HG02759 (cell line): ENCODE results near the gene NCAM2.

ENCODE experiments used
- ATAC-seq: cut with Tn5 transposase; IDR thresholded peaks from one replicate; pipeline ENCODE4 v1.9.1; 2021; ENCODE audit warnings: mild to moderate bottlenecking, moderate library complexity; ENCODE audit not compliant: unreplicated experiment

NCAM2 gene

DNA sequence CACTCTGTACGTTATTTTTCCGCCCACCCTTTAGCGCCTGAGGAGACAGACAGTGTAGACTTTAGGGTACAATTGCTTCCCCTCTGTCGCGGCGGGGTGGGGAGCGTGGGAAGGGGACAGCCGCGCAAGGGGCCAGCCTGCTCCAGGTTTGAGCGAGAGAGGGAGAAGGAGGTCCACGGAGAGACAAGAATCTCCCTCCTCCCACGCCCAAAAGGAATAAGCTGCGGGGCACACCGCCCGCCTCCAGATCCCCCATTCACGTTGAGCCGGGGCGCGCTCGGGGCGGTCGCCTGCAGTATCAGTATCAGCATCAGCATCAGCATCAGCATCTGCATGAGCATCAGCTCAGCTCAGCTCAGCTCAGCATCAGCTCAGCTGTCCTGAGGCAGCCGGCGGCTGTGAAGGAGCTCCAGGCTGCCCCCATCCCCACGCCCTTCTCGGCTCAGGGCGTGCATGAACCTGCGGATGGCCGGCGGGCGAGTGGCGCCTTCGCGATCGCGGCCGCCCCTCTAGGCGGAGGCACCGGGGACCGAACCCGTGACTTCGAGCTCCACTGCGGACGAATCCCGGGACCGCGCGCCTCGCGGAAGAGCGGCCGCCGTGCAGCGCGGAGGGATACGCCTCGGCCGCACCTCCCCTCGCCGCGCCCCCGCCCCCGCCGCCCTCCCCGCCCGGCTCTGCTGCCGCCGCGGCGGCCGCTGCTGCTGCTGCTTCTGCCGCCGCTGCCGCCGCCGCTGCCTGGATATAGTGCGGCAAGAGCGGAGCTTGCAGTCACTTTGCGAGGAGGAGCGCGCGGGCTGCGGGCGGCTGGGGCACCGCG lies at the start of gene NCAM2:
Gene NCAM2, plus strand, starts transcription at position 774 of the 820 bp plus-strand sequence.
- peak; percentile 79 for ATAC-seq

DNA sequence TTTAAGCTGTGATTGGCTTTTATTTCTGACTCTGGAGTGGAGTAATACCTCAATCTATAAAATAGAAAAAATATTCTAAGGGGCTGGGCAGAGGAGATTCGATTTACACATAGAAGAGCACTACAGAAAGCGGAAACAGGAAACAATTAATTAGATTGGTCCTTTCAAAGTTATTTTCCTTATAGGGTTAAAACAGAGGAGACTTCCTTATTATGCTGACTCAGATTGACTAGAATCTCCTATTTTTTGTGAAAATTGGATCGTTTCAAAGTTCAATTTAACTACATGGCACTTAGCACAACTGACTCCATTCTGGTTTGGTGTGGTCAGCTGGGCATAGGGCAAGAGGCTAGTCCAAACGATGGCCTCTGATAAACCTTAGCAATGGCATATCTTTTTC lies 48.3 kb upstream of the NCAM2 start:
- ATAC-seq, result no peak

GRCh38 chr21:20965816-20966215 lies 32.4 kb upstream of the NCAM2 start:
- ATAC-seq, result no peak

GRCh38 chr21:20968391-20968790 lies 29.8 kb upstream of the NCAM2 start:
- ATAC-seq, result no peak

DNA sequence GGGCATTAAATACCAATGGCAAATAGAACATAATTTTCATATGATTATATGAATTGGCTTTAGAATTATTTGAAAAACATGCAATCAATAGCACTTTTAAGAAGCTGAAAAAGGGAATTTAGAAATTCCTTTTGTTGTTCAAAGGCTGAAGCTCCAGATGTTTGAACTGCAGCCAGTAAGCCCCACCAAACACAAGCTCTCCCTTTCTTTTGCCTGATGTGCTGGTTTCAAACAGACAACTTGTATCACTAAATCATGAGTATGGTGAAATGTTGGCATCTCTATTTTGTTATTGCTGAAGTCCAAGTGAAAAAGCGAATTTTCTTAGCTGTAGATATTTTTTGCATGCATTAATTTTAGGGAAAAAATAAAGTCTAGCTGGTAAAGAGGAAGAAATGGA lies 27.5 kb upstream of the NCAM2 start:
- ATAC-seq, result no peak

GRCh38 chr21:20971296-20971921 lies 26.8 kb upstream of the NCAM2 start:
- no peak for ATAC-seq

DNA sequence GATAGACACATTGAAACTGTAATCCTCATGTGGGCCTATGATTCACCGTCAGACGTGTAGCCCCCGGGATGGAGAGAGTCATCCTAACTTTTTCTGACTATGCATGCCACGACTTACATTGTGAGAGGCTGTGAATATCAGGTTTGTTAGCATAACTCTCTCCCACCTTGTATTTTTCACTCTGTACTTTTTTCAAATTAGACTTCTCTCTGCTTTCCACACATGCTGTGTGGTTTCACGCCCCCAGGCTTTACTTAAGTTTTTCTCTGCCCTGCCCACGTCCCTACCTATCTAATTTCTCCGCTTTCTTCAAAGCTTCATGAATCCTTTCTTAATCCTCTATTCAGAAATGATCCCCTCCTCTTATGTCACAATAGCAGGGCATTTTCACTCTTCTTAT lies 3.4 kb upstream of the NCAM2 start:
- ATAC-seq, result no peak

DNA sequence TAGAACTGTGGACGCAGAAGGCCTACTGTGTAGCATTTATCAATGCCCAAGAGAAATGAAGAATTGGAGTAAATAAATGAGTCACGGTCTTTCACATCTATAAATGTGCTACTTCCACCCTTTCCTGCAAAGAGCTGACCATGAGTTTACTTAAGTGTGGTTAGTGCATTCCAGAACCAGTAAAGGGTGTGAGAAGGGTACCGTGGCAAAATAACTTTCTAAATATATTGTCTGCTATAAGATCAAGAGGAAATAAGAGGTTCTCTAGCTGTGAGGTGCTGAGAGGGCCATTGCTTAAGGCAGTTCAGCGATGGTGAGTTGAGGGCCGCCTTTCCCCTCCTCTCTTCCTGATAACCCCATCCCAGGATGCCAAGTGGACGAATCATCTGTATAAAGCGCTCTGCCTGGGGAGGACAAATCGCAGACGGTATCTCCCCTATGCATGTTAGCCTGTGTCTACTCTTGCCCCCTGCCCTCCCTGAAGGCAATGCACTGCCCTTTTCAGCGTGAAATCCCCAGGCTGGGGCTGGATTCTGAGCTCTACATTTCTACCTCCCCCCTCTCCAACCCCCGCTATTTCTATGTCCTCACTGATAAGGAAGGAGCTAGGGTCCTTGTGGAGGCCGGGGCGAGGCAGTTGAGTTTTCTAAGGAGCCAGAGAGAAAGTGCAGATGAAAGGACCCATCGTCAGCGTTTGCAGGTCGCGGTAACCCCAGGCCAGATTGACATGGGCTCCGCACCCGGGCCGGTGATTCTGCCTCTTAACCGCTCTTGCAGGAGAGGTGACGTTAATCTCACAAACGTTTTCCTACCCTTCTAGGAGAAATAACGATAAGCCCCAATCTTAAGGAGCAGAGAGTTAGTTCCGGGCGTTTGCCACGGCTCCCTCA lies 1.5 kb upstream of the NCAM2 start:
- no peak for ATAC-seq

GRCh38 chr21:20997311-20997635 lies 936 bp upstream of the NCAM2 start:
- no peak for ATAC-seq

- peak; percentile 39 for ATAC-seq
Observed at GRCh38 chr21:20998456-20998789, 214 bp downstream of the NCAM2 start.

- ATAC-seq, result no peak
Observed at GRCh38 chr21:20998886-20999285, 677 bp downstream of the NCAM2 start.

DNA sequence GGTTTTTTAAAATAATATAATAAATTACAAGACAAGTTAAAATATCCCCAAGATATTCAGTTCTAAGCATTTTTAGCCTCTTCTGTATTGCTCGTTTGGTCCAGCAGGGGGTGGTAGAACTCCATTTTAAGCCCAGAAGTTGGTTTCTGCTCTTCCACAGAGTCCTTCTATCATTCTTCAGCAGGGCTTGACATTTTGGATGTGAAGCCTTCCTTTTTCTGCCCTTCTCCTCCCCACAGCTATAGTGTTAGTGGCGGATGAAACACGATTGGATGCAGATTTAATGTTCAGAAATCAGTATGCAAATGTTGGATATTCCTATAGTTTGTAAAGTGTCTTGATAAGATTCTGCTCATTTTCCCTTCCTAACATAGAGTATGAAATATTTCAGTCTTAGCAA lies 1.4 kb downstream of the NCAM2 start:
- ATAC-seq, result peak; percentile 32

GRCh38 chr21:21000591-21001175 lies 2.5 kb downstream of the NCAM2 start:
- ATAC-seq, result no peak

GRCh38 chr21:21001591-21002100 lies 3.4 kb downstream of the NCAM2 start:
- no peak for ATAC-seq

- ATAC-seq, result no peak
Observed at GRCh38 chr21:21002153-21002552, 3.9 kb downstream of the NCAM2 start.

DNA sequence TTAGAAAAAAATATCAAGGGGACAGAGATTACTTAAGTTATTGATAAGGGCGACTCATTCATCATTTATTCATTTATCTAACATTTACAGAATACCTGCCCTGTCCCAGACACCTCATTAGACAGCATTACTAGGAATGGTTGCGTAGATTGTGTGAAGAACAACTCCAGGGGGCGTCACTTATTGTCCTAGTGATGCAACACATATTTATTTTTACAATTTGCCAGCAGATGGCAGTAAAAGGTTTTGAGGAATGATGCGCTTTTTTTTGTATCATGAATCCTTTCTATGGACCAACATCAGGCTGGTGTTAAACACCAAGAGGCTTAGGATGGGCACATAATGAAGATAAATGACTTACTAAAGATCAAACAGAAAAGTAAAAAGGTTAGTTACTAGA lies 5.5 kb downstream of the NCAM2 start:
- no peak for ATAC-seq

DNA sequence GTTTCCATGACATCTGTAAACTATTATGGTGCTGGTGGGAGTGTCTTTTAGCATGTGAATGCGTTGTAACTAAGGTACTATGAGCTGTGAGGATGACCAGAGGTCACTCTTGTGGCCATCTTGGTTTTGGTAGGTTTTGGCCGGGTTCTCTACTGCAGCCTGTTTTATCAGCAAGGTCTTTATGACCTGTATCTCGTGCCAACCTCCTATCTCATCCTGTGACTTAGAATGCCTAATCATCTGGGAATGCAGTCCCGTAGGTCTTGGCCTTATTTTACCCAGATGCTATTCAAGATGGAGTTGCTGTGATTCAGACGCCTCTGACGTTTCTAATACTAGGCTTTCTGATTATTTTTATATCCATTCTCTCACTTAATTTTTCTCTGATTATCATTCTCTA lies 9.4 kb downstream of the NCAM2 start:
- ATAC-seq, result no peak

GRCh38 chr21:21010228-21010627 lies 12.0 kb downstream of the NCAM2 start:
- ATAC-seq, result no peak

DNA sequence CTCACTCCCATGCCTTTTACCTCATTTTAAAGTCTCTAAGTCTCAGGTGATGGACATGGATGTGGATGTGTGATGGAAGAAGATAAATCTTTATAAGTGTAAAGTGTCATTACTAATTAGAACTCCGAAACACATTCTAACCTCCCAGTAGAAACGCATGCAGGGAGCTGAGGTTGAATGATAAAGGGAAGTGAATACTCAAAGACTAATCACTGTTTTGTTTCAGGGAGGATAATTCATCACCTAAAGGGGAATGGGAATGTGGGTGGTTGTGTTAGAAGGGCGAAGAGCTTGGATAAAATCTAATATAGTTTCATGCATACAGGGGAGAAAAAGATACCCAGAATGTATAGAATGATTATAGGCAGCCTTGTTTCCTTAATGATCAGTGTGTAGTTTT lies 12.5 kb downstream of the NCAM2 start:
- ATAC-seq, result no peak

DNA sequence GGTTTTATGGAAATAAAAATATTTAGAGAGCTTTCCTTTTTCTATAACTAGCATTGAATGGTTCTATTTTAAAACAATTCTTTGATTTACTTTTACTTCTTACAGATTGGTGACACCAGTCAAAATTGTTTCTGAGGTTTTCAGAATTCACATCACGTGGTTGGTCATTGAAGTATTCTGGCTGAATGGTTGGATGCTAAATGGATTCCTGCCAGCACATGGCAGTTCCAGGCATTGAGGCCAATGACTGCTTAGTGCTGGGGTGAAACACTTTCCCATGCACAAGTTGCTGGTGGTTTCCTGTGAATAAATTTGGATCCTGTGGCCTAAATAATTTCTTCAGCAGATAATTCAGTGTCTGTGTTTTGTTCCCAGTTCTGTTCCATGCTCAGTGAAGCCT lies 20.6 kb downstream of the NCAM2 start:
- no peak for ATAC-seq

GRCh38 chr21:21019681-21020080 lies 21.5 kb downstream of the NCAM2 start:
- no peak for ATAC-seq
